Measurements from ENCODE around the gene CEP85. TPM values are rescaled to one million over a fixed set of nuclear protein-coding genes. Genes with fewer than 3 reads are reported as not detected.
A peak's percentile ranks its signal among the peaks of the same experiment; 100 is the strongest.
"Not testable (repeated sequence)": the region's sequence is repeated elsewhere in the genome, so short reads cannot be mapped to it uniquely, and the experiment has no call there.

CEP85 gene
- total and polyA plus RNA-seq, 5 experiments from 2014 or later, result 3.9 to 21.9 (median 9.8) TPM

DNA sequence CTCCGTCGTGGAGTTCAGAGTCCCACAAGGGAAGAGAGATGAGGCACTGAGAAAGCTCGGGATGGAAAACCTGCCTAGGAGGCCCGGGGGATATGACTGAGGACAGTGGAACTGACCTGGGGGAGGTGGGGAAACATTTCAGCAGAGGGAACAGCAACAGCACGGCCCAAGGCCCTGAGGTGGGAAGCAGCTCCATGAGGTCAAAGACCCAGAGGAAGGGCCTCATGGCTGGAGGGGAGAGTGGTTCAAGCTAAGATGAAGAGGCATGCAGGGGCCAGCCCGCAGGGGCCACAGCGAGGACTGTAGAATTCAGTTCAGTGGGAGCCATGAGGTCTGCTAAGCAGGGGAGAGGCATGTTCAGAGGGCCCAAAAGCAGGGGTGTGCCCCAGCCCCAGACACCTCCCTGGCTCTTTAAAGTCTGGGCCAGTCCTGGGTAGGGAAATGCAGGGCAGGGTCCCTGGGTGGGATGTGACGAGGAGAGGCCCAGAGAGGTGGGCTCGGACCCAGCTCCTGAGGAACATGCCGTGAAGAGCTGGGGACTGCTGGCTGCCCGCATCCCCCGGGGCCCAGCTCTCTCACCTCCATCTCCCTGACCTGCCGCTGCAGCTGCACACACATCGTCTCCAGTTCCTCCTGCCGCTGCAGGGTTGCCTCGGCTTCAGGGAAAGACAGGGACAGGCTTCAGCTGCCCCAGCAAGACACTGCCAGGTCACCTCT lies 62.5 kb downstream of the CEP85 start:
- ATAC-seq, result no peak
- Mint-ChIP-seq H3K27ac (peak overlapping the region in 7 of 10 donors; percentile 20 to 85 (median 70)), H3K9me3 (no peaks in the 10 kb centered on the region), H3K4me1 (peaks cover 20 to 51% (median 43%) of the 10 kb centered on the region in 4 donors), H3K4me3 (no peak overlapping the region), H3K27me3 (no peaks in the 10 kb centered on the region), H3K36me3 (peaks cover 0 to 2% (median 2%) of the 10 kb centered on the region in 3 donors)
- POLR2A ChIA-PET, result interaction anchor here (0.8 to 30.4 kb wide), 6 partner anchors 6 to 62 kb away, joined by 3 to 2161 read pairs (median 10); partner anchors contain the start of genes CD52, CEP85 and UBXN11
- no peak for DNase-seq

GRCh38 chr1:26297057-26297790 lies 63.2 kb downstream of the CEP85 start:
- H3K4me3 Mint-ChIP-seq, result no peak overlapping the region
- POLR2A ChIA-PET, result interaction anchor here (0.5 to 30.4 kb wide), 7 partner anchors 7 to 101 kb away, joined by 3 to 2161 read pairs (median 6); partner anchors contain the start of genes CD52, CEP85 and UBXN11
- H3K27ac Mint-ChIP-seq, result peak overlapping the region in 4 of 10 donors; percentile 15 to 68 (median 30)
- peaks cover 16 to 44% (median 36%) of the 10 kb centered on the region in 4 donors for H3K4me1 Mint-ChIP-seq
- H3K36me3 Mint-ChIP-seq, result peaks cover 0 to 2% (median 2%) of the 10 kb centered on the region in 3 donors
- ATAC-seq (no peak), DNase-seq (no peak)
- H3K9me3 Mint-ChIP-seq, result no peaks in the 10 kb centered on the region
- H3K27me3 Mint-ChIP-seq, result no peaks in the 10 kb centered on the region

DNA sequence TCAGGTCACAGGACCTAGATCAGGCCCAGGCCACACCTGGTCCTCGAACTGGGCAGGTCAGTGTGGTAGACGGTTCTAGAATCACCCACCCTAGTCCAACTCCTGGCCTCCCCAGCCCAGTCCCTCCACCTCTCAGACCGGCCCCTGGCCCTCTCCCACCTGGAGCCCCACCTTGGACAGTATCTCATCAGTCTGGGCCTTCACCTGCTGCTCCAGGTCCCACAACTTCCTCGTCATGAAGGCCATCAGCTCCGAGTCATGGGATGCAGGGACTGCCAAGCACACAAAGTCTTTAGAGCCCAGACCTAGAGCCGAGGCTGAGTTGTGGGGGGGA lies 63.8 kb downstream of the CEP85 start:
- no peak for DNase-seq
- peak overlapping the region in 1 of 10 donors; percentile 15 for H3K27ac Mint-ChIP-seq
- H3K9me3 Mint-ChIP-seq, result no peaks in the 10 kb centered on the region
- ATAC-seq, result no peak
- peaks cover 16 to 38% (median 33%) of the 10 kb centered on the region in 4 donors for H3K4me1 Mint-ChIP-seq
- no peak overlapping the region for H3K4me3 Mint-ChIP-seq
- H3K36me3 Mint-ChIP-seq, result peaks cover 0 to 2% (median 2%) of the 10 kb centered on the region in 3 donors
- POLR2A ChIA-PET, result interaction anchor here (0.5 to 30.4 kb wide), 5 partner anchors 8 to 102 kb away, joined by 5 to 2161 read pairs (median 13); partner anchors contain the start of genes CD52 and UBXN11
- no peaks in the 10 kb centered on the region for H3K27me3 Mint-ChIP-seq

DNA sequence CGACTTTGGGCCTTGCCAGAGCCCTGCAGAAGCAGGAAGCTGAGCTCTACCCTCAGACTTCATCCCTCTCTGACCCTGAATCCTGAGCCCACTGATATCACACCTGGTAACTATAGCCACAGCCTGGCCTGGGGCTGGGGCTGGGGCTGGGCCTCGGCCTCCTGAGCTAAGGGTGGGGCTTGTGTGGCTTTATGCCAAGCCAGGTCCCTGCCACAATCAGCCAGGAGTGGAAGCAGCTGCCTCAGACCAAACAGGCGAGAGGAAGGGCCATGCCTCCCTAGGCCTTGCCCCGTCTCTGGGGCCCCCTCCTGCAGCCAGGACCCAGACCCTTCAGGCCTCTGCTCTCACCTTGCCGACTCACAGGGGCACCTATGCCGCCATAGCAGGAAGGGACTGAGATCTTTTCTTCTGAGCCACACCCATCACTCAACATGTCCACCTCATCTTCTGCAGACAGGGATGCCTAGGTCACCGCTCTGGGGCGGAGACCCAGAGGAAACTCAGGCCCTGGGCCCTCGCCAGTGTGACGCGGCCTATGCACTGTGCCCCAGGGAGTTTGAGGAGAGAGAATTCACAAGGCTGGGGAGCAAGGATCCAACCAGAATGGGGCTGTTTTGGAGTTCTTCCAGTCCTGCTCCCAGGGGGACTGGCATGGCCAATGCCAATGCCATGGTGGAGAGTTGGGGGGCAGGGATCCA lies 66.7 kb downstream of the CEP85 start:
- H3K27ac Mint-ChIP-seq, result peak overlapping the region in 5 of 10 donors; percentile 67 to 90 (median 84)
- H3K4me1 Mint-ChIP-seq, result peaks cover 15 to 30% (median 24%) of the 10 kb centered on the region in 4 donors
- H3K9me3 Mint-ChIP-seq, result no peaks in the 10 kb centered on the region
- no peaks in the 10 kb centered on the region for H3K27me3 Mint-ChIP-seq
- DNase-seq, result no peak
- H3K4me3 Mint-ChIP-seq, result peak overlapping the region in 1 of 10 donors; percentile 41
- H3K36me3 Mint-ChIP-seq, result peaks cover 0 to 2% (median 1%) of the 10 kb centered on the region in 3 donors
- POLR2A ChIA-PET, result interaction anchor here (1.4 to 30.4 kb wide), 3 partner anchors 11 to 19 kb away, joined by 3 to 2161 read pairs (median 72); partner anchors contain the start of genes CD52 and UBXN11
- no peak for ATAC-seq

DNA sequence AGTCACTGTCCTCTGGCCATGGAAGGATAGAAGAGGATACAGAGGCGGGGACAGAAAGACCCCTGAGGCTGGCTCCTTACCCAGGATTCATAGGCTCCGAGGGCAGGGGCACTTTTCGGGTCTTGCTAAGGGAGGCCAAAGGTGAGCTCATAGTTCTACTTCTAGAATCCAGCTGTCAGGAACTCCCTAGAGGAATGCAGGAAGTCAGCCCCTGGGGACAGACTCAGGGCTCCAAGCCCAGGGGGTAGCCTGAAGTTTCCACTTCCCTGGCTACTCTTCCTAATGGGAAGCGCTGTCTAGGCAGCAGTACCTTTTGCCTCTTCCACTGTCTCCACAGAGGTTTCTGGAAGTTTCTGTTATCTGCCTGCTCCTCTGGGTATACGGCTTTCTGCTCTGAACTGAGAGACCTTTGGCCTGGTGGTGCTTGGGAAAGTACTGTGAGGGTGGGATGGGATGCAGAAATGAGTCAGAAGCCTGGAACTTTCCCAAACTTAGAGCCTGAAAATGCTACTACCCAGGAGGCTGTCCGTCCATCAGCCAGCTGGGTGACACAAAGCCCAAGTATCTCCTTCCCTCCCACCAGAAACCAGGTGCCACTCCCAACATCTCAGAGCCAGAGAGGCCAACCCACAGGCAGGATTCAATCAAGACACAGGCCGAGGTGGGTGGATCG lies 68.9 kb downstream of the CEP85 start:
- ATAC-seq (no peak), DNase-seq (no peak)
- peaks cover 23 to 43% (median 36%) of the 10 kb centered on the region in 4 donors for H3K4me1 Mint-ChIP-seq
- no peaks in the 10 kb centered on the region for H3K27me3 Mint-ChIP-seq
- POLR2A ChIA-PET, result interaction anchor here (1.6 to 30.4 kb wide), 3 partner anchors 13 to 17 kb away, joined by 8 to 2161 read pairs (median 72); partner anchors contain the start of genes CD52 and UBXN11
- peak overlapping the region in 3 of 10 donors; percentile 2 to 13 (median 6) for H3K27ac Mint-ChIP-seq
- H3K36me3 Mint-ChIP-seq, result no peaks in the 10 kb centered on the region
- no peaks in the 10 kb centered on the region for H3K9me3 Mint-ChIP-seq
- H3K4me3 Mint-ChIP-seq, result no peak overlapping the region

GRCh38 chr1:26305667-26306289 lies 71.8 kb downstream of the CEP85 start:
- DNase-seq (no peak), ATAC-seq (no peak)
- H3K4me1 Mint-ChIP-seq, result peaks cover 20 to 36% (median 34%) of the 10 kb centered on the region in 4 donors
- no peaks in the 10 kb centered on the region for H3K27me3 Mint-ChIP-seq
- H3K4me3 Mint-ChIP-seq, result peak overlapping the region; percentile 90 to 100 (median 98)
- H3K9me3 Mint-ChIP-seq, result no peaks in the 10 kb centered on the region
- H3K36me3 Mint-ChIP-seq, result no peaks in the 10 kb centered on the region
- H3K27ac Mint-ChIP-seq, result peak overlapping the region; percentile 91 to 100 (median 98)
- POLR2A ChIA-PET, result interaction anchor here (0.8 to 28.3 kb wide), 3 partner anchors 13 to 72 kb away, joined by 4 to 2161 read pairs (median 237); partner anchors contain the start of genes CD52 and SH3BGRL3

DNA sequence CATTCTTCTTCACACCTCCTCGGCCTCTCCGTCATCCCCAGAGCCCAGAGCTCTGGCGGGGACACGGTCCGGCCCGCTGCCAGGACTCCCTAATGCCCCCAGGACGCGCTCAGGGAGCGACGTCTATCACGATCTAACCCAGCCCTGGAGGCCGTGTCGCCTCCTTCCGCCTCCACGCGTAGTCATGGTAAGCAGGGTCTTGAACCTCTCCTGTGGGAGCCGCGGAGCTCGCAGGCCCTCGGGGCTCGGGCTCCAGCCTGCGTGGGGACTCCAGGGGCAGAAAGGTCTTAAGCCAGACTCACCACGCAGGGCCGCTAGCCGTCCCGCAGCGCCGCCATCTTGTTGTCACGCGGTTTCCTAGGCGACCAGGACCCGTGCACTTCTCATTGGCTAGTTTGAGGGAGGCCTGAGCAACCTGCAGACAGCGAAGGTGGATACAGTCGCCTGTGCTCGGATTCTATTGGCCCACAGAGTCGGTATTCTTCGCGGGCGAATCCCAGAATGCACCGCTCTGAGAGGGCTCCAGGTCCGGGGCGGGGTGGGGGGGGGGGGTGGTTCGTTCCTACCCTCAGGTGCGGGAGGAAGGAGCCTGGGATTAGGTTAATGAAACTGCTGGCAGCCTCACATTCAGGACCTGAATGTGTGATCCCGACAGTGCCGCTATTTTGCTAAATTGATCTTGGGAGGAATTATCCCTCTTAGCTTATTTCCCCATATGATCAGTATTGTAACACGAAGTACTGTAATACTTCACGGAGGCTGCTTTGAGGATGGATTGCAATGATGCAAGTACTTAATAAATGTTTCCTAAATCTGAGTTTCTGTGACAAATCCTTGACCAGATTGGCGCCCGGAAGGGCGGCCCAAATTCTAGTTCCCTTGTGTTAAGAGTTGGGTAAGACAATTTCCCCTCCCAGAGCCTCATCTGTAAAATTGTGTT lies 72.6 kb downstream of the CEP85 start, which contains the start of gene UBXN11:
UBXN11 (minus strand) TSS at position 347 of the 940 bp plus-strand sequence. CDS start 3,753 bp downstream, outside the sequence.
- Mint-ChIP-seq H3K36me3 (no peaks in the 10 kb centered on the region), H3K27me3 (no peaks in the 10 kb centered on the region), H3K27ac (peak within 1 kb of the TSS; percentile 91 to 100 (median 98)), H3K9me3 (no peaks in the 10 kb centered on the region), H3K4me1 (peaks cover 20 to 37% (median 33%) of the 10 kb centered on the region in 4 donors), H3K4me3 (peak within 1 kb of the TSS; percentile 90 to 100 (median 98))
- POLR2A ChIA-PET, result interaction anchor here (0.6 to 28.3 kb wide), 4 partner anchors 12 to 579 kb away, joined by 3 to 2161 read pairs (median 120); partner anchors contain the start of genes CD52 and SH3BGRL3
- peak; percentile 94 to 97 for ATAC-seq
- peak; percentile 79 to 97 (median 90) for DNase-seq

- DNase-seq, result peak in 3 of 10 donors; percentile 40 to 65 (median 43)
- no peaks in the 10 kb centered on the region for H3K27me3 Mint-ChIP-seq
- peak; percentile 37 to 48 for ATAC-seq
- H3K4me3 Mint-ChIP-seq, result peak overlapping the region; percentile 88 to 99 (median 97)
- POLR2A ChIA-PET, result interaction anchor here (0.6 to 28.3 kb wide), 4 partner anchors 12 to 69 kb away, joined by 3 to 2161 read pairs (median 120); partner anchors contain the start of genes CD52 and SH3BGRL3
- H3K4me1 Mint-ChIP-seq, result peaks cover 24 to 43% (median 38%) of the 10 kb centered on the region in 4 donors
- H3K9me3 Mint-ChIP-seq, result no peaks in the 10 kb centered on the region
- H3K36me3 Mint-ChIP-seq, result no peaks in the 10 kb centered on the region
- peak overlapping the region; percentile 28 to 98 (median 94) for H3K27ac Mint-ChIP-seq
These were observed 73.4 kb downstream of the CEP85 start for GRCh38 chr1:26307363-26307781.

- POLR2A ChIA-PET, result interaction anchor here (0.6 to 28.3 kb wide), 5 partner anchors 11 to 173 kb away, joined by 3 to 2161 read pairs (median 3); partner anchors contain the start of genes CD52 and SH3BGRL3
- peaks cover 26 to 47% (median 40%) of the 10 kb centered on the region in 4 donors for H3K4me1 Mint-ChIP-seq
- H3K4me3 Mint-ChIP-seq, result peak overlapping the region; percentile 45 to 99 (median 96)
- peak overlapping the region; percentile 55 to 98 (median 93) for H3K27ac Mint-ChIP-seq
- peak in 1 of 10 donors; percentile 12 for DNase-seq
- not testable (repeated sequence) for H3K9me3 Mint-ChIP-seq, ATAC-seq, H3K36me3 Mint-ChIP-seq, H3K27me3 Mint-ChIP-seq
These were observed 74.2 kb downstream of the CEP85 start for GRCh38 chr1:26307966-26308899.

Data from naive thymus-derived CD8-positive, alpha-beta T cell (primary cell).